Measurements from ENCODE around the gene ASB5.

Gene ASB5, protein sequence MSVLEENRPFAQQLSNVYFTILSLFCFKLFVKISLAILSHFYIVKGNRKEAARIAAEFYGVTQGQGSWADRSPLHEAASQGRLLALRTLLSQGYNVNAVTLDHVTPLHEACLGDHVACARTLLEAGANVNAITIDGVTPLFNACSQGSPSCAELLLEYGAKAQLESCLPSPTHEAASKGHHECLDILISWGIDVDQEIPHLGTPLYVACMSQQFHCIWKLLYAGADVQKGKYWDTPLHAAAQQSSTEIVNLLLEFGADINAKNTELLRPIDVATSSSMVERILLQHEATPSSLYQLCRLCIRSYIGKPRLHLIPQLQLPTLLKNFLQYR

DNA sequence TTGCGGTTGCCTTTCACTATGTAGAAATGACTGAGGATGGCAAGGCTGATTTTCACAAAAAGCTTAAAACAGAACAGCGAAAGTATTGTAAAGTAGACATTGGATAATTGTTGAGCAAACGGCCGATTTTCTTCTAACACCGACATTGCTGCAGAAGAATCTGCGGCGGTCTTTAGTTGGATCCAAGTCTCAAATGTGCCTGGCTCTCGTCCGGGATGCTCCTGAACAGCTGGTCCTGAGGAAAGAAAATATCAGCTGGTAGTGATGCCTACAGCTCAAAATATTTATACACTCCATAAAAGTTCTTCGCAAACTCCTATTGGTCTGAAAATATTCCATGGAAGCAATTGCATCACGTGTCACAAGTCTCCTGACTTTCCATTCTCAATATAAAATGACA is at the start of gene ASB5:
Gene ASB5, minus strand, starts transcription at position 260 of the 400 bp plus-strand sequence. Its CDS starts 114 bp downstream, at position 146.
- H3K4me3 ChIP-seq (ENCODE audit: low read length in 2 of 2) = no peak within 1 kb of the TSS
- no peaks in the 10 kb centered on the region for H3K4me1 ChIP-seq (ENCODE audit: control insufficient read depth in 2 of 2, insufficient read depth in 2 of 2, low read length in 2 of 2)
- no peak within 1 kb of the TSS for H3K9ac ChIP-seq (ENCODE audit: low read depth in 1 of 2, low read length in 2 of 2)

GRCh38 chr4:176313596-176314336 is 44.7 kb upstream of the ASB5 start:
- no peaks in the 10 kb centered on the region for H3K27me3 ChIP-seq (ENCODE audit: control insufficient read depth in 2 of 2, insufficient read depth in 2 of 2, low read length in 2 of 2)
- H3K27ac ChIP-seq (ENCODE audit: low read depth in 2 of 2, low read length in 2 of 2) = no peak overlapping the region
- H3K4me3 ChIP-seq (ENCODE audit: low read length in 2 of 2) = no peak overlapping the region
- no peaks in the 10 kb centered on the region for H3K4me1 ChIP-seq (ENCODE audit: control insufficient read depth in 2 of 2, insufficient read depth in 2 of 2, low read length in 2 of 2)
- no peak overlapping the region for H3K9ac ChIP-seq (ENCODE audit: low read depth in 1 of 2, low read length in 2 of 2)
- no peaks in the 10 kb centered on the region for H3K36me3 ChIP-seq (ENCODE audit: control insufficient read depth in 2 of 2, insufficient read depth in 2 of 2, low read length in 2 of 2)
- H3K9me3 ChIP-seq (ENCODE audit: control insufficient read depth in 2 of 2, low read length in 2 of 2) = no peaks in the 10 kb centered on the region

More for the DNA sequence above, at the start of gene ASB5:
- Histone ChIP-seq H3K9me3 (ENCODE audit: control insufficient read depth in 2 of 2, low read length in 2 of 2) (no peaks in the 10 kb centered on the region), H3K36me3 (ENCODE audit: control insufficient read depth in 2 of 2, insufficient read depth in 2 of 2, low read length in 2 of 2) (no peaks in the 10 kb centered on the region), H3K27ac (ENCODE audit: low read depth in 2 of 2, low read length in 2 of 2) (no peak within 1 kb of the TSS), H3K27me3 (ENCODE audit: control insufficient read depth in 2 of 2, insufficient read depth in 2 of 2, low read length in 2 of 2) (peaks cover 0 to 3% of the 10 kb centered on the region in 2 donors)

DNA sequence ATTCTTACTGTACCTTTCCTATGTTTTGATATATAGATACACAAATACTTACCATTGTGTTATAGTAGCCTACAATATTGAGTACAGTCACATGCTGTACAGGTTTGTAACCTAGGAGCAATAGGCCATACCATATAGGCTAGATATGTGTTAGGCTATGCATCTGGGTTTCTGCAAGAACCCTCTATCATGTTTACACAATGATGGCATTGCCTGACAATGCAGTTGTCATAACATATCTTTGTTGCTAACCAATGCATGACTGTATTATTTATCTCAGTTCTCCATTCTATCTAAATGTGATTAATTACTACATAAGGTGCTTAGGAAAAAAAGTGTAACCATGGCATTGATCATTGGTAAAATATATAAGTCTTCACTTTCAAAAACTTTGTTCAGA is 40.8 kb upstream of the ASB5 start:
- no peak overlapping the region for H3K9ac ChIP-seq (ENCODE audit: low read depth in 1 of 2, low read length in 2 of 2)
- no peaks in the 10 kb centered on the region for H3K27me3 ChIP-seq (ENCODE audit: control insufficient read depth in 2 of 2, insufficient read depth in 2 of 2, low read length in 2 of 2)
- no peak overlapping the region for H3K4me3 ChIP-seq (ENCODE audit: low read length in 2 of 2)
- H3K9me3 ChIP-seq (ENCODE audit: control insufficient read depth in 2 of 2, low read length in 2 of 2) = no peaks in the 10 kb centered on the region
- H3K27ac ChIP-seq (ENCODE audit: low read depth in 2 of 2, low read length in 2 of 2) = no peak overlapping the region
- no peaks in the 10 kb centered on the region for H3K36me3 ChIP-seq (ENCODE audit: control insufficient read depth in 2 of 2, insufficient read depth in 2 of 2, low read length in 2 of 2)
- no peaks in the 10 kb centered on the region for H3K4me1 ChIP-seq (ENCODE audit: control insufficient read depth in 2 of 2, insufficient read depth in 2 of 2, low read length in 2 of 2)

DNA sequence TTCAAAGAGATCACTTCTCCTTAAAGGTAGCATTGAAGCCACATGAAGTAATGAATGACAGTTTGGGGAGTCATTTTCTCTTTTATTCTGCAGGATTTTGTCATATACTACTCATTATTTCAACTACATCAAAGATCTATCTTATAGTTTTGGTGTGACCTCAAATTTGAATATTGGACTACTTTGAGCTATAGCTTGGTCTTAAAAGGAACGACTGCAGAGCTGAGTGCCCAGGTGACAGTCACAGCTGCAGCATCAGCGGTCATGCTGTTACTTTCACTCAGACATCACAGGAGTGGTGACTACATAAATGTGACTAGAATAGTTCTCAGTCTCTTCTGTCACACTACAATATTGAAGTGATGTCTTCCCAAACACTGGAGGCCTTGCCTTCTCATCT is 40.0 kb upstream of the ASB5 start:
- H3K9me3 ChIP-seq (ENCODE audit: control insufficient read depth in 2 of 2, low read length in 2 of 2) = no peaks in the 10 kb centered on the region
- no peaks in the 10 kb centered on the region for H3K4me1 ChIP-seq (ENCODE audit: control insufficient read depth in 2 of 2, insufficient read depth in 2 of 2, low read length in 2 of 2)
- H3K36me3 ChIP-seq (ENCODE audit: control insufficient read depth in 2 of 2, insufficient read depth in 2 of 2, low read length in 2 of 2) = no peaks in the 10 kb centered on the region
- H3K4me3 ChIP-seq (ENCODE audit: low read length in 2 of 2) = no peak overlapping the region
- H3K9ac ChIP-seq (ENCODE audit: low read depth in 1 of 2, low read length in 2 of 2) = no peak overlapping the region
- no peak overlapping the region for H3K27ac ChIP-seq (ENCODE audit: low read depth in 2 of 2, low read length in 2 of 2)
- no peaks in the 10 kb centered on the region for H3K27me3 ChIP-seq (ENCODE audit: control insufficient read depth in 2 of 2, insufficient read depth in 2 of 2, low read length in 2 of 2)

DNA sequence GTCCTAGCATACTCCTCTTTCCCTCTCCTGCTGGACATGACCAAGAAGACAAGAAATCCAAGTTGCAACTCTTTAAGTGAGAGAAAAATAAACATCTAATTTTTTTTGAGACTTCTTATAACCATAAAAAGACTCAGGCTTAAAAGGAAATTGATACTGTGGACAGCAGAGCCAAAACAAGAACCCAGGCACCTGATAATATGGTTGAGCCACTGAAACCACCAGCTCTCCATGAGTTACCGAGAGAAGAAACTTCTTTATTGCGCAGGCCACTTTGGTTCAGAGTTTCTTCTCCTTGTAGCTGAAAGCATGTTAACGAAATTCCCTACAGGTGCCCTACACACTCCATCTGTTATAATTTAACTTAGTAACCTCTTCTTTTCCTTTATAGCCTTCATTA is 39.4 kb upstream of the ASB5 start:
- no peaks in the 10 kb centered on the region for H3K9me3 ChIP-seq (ENCODE audit: control insufficient read depth in 2 of 2, low read length in 2 of 2)
- H3K4me3 ChIP-seq (ENCODE audit: low read length in 2 of 2) = peak overlapping the region in 1 of 2 donors; percentile 6
- no peak overlapping the region for H3K9ac ChIP-seq (ENCODE audit: low read depth in 1 of 2, low read length in 2 of 2)
- H3K36me3 ChIP-seq (ENCODE audit: control insufficient read depth in 2 of 2, insufficient read depth in 2 of 2, low read length in 2 of 2) = no peaks in the 10 kb centered on the region
- H3K27ac ChIP-seq (ENCODE audit: low read depth in 2 of 2, low read length in 2 of 2) = peak overlapping the region in 1 of 2 donors; percentile 33
- H3K4me1 ChIP-seq (ENCODE audit: control insufficient read depth in 2 of 2, insufficient read depth in 2 of 2, low read length in 2 of 2) = no peaks in the 10 kb centered on the region
- H3K27me3 ChIP-seq (ENCODE audit: control insufficient read depth in 2 of 2, insufficient read depth in 2 of 2, low read length in 2 of 2) = no peaks in the 10 kb centered on the region

- Histone ChIP-seq H3K4me1 (ENCODE audit: control insufficient read depth in 2 of 2, insufficient read depth in 2 of 2, low read length in 2 of 2) (no peaks in the 10 kb centered on the region), H3K4me3 (ENCODE audit: low read length in 2 of 2) (no peak overlapping the region), H3K9me3 (ENCODE audit: control insufficient read depth in 2 of 2, low read length in 2 of 2) (no peaks in the 10 kb centered on the region), H3K27ac (ENCODE audit: low read depth in 2 of 2, low read length in 2 of 2) (no peak overlapping the region), H3K36me3 (ENCODE audit: control insufficient read depth in 2 of 2, insufficient read depth in 2 of 2, low read length in 2 of 2) (no peaks in the 10 kb centered on the region), H3K9ac (ENCODE audit: low read depth in 1 of 2, low read length in 2 of 2) (no peak overlapping the region), H3K27me3 (ENCODE audit: control insufficient read depth in 2 of 2, insufficient read depth in 2 of 2, low read length in 2 of 2) (no peaks in the 10 kb centered on the region)
Observed at GRCh38 chr4:176307666-176307930, 38.6 kb upstream of the ASB5 start.

DNA sequence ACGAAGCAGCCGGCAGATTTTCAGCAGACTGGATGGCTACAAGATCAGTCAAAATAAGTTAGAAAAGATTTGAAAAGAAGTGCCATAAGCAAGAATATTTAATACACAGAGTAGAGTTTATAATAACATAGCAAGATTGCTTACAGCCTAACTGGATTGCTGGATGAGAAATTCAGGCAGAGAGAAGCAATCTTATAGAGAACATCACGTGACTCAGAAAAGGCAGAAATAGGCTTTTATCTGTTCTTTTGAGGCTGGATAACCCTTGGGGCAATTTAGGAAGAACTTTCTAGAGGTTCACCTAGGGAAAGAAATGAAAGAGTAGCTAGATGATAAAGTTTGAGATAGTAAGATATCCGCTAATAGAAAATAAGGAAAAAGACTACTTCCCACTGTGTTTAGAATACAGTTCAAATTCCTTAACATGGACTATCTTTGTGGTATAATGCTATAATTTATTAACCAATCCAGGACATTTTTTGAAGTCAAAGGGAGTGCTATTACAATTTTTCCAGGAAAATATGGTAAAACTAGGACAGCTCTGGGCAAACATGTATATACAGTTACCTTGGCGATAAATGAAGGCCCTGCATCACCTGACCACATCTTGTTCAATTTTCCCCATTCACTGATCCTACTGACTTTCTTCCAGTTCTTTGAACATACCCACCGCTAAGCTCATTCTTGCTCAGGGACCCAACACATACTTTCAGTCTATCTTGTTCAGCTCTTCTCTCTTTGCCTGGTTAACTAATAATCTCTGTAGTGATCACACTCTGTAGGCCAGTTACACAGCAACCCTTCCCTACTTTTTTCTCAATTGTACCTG is 38.0 kb upstream of the ASB5 start:
- Histone ChIP-seq H3K9ac (ENCODE audit: low read depth in 1 of 2, low read length in 2 of 2) (no peak overlapping the region), H3K9me3 (ENCODE audit: control insufficient read depth in 2 of 2, low read length in 2 of 2) (no peaks in the 10 kb centered on the region), H3K4me1 (ENCODE audit: control insufficient read depth in 2 of 2, insufficient read depth in 2 of 2, low read length in 2 of 2) (no peaks in the 10 kb centered on the region), H3K4me3 (ENCODE audit: low read length in 2 of 2) (no peak overlapping the region), H3K27ac (ENCODE audit: low read depth in 2 of 2, low read length in 2 of 2) (no peak overlapping the region), H3K36me3 (ENCODE audit: control insufficient read depth in 2 of 2, insufficient read depth in 2 of 2, low read length in 2 of 2) (no peaks in the 10 kb centered on the region), H3K27me3 (ENCODE audit: control insufficient read depth in 2 of 2, insufficient read depth in 2 of 2, low read length in 2 of 2) (no peaks in the 10 kb centered on the region)

- Histone ChIP-seq H3K9ac (ENCODE audit: low read depth in 1 of 2, low read length in 2 of 2) (no peak overlapping the region), H3K27me3 (ENCODE audit: control insufficient read depth in 2 of 2, insufficient read depth in 2 of 2, low read length in 2 of 2) (no peaks in the 10 kb centered on the region), H3K9me3 (ENCODE audit: control insufficient read depth in 2 of 2, low read length in 2 of 2) (no peaks in the 10 kb centered on the region), H3K27ac (ENCODE audit: low read depth in 2 of 2, low read length in 2 of 2) (no peak overlapping the region), H3K36me3 (ENCODE audit: control insufficient read depth in 2 of 2, insufficient read depth in 2 of 2, low read length in 2 of 2) (no peaks in the 10 kb centered on the region), H3K4me1 (ENCODE audit: control insufficient read depth in 2 of 2, insufficient read depth in 2 of 2, low read length in 2 of 2) (no peaks in the 10 kb centered on the region), H3K4me3 (ENCODE audit: low read length in 2 of 2) (no peak overlapping the region)
Observed at GRCh38 chr4:176303938-176304337, 34.9 kb upstream of the ASB5 start.

DNA sequence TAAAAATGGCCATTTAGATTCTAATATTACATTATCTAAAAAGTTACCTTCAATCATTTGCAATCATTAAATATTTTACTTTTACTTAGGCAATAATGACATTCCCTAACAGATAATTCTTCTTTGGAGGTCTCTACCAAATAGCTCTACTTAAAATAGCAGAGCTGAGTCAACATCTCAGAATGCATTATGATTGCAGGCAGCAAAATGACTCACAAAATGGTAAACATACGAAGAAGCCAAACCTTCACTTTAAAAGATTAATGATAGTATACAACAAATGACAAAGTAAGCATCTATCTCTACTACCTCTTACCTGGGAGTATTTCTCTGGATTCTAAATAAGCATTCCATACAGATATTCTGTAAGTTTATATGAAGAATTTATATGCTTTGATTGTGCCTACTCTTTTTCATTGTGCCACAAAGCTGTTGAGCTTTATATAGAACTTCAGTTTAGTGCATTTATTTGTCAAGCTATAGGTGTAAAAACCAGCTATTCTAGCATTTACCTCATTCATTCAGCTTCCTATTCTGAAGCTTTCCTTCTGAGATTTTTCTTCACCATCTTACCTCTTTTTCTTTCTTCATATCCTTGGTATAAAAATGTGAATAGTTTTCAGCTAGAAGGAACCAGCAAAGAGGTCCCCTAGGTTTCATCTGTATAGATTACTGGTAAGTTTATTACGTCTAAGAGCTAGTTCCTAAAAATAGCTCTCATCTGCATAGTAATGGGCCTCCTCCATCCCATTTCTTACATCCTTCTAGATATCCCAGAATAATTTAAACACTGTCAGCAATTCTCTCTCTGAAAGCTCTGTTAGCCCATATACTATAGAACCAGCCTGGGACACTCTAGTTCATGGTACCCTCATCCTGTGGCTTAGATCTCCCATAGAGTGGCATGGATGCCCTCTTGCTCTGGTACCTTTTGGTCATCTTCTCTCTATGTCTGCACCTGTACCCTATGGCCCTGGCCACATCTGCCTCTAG is 33.6 kb upstream of the ASB5 start:
- no peaks in the 10 kb centered on the region for H3K4me1 ChIP-seq (ENCODE audit: control insufficient read depth in 2 of 2, insufficient read depth in 2 of 2, low read length in 2 of 2)

More for the DNA sequence above, 33.6 kb upstream of the ASB5 start:
- no peak overlapping the region for H3K4me3 ChIP-seq (ENCODE audit: low read length in 2 of 2)
- no peaks in the 10 kb centered on the region for H3K9me3 ChIP-seq (ENCODE audit: control insufficient read depth in 2 of 2, low read length in 2 of 2)
- no peak overlapping the region for H3K9ac ChIP-seq (ENCODE audit: low read depth in 1 of 2, low read length in 2 of 2)
- H3K36me3 ChIP-seq (ENCODE audit: control insufficient read depth in 2 of 2, insufficient read depth in 2 of 2, low read length in 2 of 2) = no peaks in the 10 kb centered on the region
- no peak overlapping the region for H3K27ac ChIP-seq (ENCODE audit: low read depth in 2 of 2, low read length in 2 of 2)
- H3K27me3 ChIP-seq (ENCODE audit: control insufficient read depth in 2 of 2, insufficient read depth in 2 of 2, low read length in 2 of 2) = no peaks in the 10 kb centered on the region
